Hematopoietic multipotent progenitor cell treated with erythropoietin and hydrocortisone succinate and interleukin-3 and kit ligand, for 4 days (in vitro differentiated cells): ENCODE measurements around the gene CCDC192.
"Not testable (repeated sequence)": the region's sequence is repeated elsewhere in the genome, so short reads cannot be mapped to it uniquely, and the experiment has no call there.

Experiments used
- DNase-seq: peaks from one replicate; pipeline ENCODE4 v3.0.0-alpha.2; 2015

The CCDC192 gene

DNA sequence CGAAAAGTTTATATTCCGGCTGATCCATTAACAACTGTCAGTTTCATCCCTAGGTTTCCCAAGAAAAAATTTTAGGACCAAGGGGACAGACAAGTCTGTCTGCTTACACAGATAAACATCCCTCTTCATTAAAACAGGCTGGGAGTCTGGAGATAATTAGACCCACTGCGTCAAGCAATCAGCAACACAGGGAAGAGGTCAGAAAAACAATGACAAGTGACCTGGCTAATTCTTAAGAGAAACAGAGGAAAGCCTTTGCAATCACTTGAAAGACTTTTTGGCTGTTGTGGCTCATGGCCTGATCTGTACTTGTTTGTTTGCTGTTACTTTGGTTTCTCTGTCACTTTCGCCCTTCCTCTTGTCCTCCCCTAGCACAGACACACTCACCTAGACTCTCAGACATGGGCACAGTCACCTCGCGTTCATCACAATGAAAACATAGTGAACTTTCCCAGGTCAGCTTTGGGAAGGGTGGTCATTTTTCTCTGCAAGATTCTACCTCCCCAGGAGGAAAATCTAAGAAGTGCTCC lies 2.9 kb upstream of the CCDC192 start:
- DNase-seq: no peak

GRCh38 chr5:127702434-127702833 lies 757 bp upstream of the CCDC192 start:
- no peak for DNase-seq

GRCh38 chr5:127705120-127705892 lies 2.1 kb downstream of the CCDC192 start:
- DNase-seq: peak; percentile 83

DNA sequence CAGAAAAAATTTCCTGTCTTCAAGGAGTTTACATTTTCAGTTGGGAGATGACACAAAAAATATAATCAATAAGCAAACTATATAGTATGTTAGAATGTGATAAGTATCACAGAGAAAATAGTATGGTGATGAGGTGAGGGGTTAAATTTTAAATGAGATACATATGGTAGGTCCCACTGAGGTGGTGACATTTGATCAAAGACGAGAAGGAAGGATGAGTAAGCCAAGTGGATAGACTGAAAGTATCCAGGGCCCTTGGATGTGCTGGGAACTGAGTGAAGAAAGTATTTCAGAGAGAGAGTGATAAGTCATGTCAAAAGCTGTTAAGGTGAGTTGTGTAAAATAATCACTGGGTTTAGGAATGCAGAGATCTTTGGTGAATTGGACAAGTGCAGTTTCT lies 3.5 kb downstream of the CCDC192 start:
- no peak for DNase-seq

DNA sequence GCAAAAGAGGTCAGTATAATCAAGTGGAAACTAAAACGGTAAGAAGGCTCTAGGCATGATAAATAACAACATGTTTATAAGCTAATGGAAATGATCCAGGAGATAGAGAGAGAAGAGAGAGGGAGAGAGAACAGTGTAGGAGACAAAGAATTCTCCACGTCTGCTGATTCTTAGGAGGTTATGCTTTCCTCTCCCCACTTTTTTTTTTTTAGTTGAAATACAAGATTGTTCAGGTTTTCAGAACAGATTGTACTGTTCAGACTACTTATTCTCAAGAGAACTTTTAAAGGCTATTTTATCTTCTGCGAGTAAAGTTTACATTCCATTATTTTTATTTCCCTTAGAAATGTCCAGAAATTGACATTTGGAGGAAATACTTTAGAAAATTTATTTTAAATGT lies 4.0 kb downstream of the CCDC192 start:
- DNase-seq: no peak

- not testable (repeated sequence) for DNase-seq
Measured at GRCh38 chr5:127713083-127713482, 9.9 kb downstream of the CCDC192 start.

- no peak for DNase-seq
Measured at GRCh38 chr5:127718181-127718580, 15.0 kb downstream of the CCDC192 start.

- DNase-seq: peak; percentile 75
Measured at GRCh38 chr5:127723571-127723970, 20.4 kb downstream of the CCDC192 start.

- no peak for DNase-seq
Measured at GRCh38 chr5:127725673-127726072, 22.5 kb downstream of the CCDC192 start.

DNA sequence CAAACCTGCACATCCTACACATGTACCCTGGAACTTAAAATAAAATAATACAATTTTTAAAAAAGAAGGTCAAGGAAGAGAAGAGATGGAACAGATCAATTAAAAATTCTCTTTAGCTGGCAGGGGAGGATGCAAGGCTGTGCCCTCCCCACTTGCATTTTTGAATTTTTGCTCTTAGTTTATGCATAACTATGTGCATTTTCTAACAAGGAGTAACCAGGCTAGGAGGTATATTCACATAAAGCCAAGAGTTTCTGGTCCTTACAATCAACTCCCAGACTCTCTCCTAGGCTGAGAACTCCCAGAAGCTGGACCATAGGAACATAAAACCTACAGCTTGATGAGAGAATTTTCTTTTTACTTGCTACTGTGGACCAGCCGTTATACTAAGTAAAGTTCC lies 29.8 kb downstream of the CCDC192 start:
- no peak for DNase-seq

GRCh38 chr5:127739348-127739747 lies 36.2 kb downstream of the CCDC192 start:
- not testable (repeated sequence) for DNase-seq

DNA sequence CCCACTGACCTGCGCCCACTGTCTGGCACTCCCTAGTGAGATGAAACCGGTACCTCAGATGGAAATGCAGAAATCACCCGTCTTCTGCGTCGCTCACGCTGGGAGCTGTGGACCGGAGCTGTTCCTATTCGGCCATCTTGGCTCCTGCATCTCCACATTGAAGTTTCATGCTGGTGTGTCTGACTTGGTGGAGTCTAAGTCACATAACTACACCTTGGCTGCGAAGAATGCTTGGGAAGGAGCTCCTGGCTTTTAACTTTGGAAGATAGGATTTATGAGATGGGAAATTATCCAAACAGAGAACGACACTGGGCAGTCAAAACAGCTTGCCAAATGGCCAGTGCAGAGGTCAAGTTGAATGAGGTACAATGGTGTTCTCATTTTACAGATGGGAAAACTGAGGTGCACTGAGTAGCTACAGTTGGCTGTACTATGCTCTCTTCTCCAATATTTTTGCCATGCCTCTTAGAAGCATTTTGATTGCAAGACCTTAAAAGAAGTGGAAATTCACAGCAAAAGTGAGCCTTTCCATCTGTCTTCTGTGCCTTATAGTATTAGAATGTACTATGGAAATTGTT lies 36.7 kb downstream of the CCDC192 start:
- no peak for DNase-seq

GRCh38 chr5:127741412-127741811 lies 38.2 kb downstream of the CCDC192 start:
- no peak for DNase-seq

- peak; percentile 60 for DNase-seq
Measured at GRCh38 chr5:127744241-127744640, 41.0 kb downstream of the CCDC192 start.

GRCh38 chr5:127746756-127747155 lies 43.6 kb downstream of the CCDC192 start:
- peak; percentile 63 for DNase-seq

- DNase-seq: not testable (repeated sequence)
Measured at GRCh38 chr5:127752503-127753265, 49.5 kb downstream of the CCDC192 start.

DNA sequence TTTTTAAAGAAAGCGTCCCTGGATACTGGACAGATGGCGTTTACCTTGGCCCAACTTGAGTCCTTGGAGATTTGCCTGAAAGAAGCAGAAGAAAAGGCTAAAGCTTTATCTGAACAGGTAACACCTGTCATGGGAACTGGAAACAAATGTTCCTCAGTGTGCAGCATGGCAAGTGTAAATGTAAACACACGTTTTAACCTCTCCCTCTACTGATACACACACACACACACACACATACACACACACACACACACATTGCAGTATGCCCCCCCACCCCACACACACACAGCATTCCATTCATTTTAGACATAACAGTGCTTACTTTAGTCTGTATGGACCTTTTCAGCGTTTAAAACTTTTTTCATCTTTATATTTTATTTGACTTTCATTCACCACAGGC lies 51.1 kb downstream of the CCDC192 start:
- no peak for DNase-seq

DNA sequence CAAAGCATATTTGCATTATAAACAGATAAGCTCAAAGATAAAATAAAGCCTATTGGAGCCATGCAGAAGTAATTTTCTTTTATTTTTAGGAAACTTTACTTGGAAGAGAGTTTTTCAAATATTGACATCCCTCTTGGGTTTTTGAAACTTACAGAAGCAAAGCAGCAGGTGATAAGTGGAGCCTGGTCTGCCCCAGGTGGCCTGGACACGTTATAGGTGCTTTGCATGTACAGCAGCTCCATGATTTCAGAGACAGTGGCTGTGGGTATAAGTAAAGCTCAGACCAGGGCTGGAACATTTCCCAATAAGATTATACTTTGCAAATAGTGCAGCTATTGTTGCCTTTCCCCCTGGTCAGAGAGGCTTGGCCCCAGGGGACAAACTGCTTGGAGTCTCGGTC lies 51.5 kb downstream of the CCDC192 start:
- DNase-seq: no peak

DNA sequence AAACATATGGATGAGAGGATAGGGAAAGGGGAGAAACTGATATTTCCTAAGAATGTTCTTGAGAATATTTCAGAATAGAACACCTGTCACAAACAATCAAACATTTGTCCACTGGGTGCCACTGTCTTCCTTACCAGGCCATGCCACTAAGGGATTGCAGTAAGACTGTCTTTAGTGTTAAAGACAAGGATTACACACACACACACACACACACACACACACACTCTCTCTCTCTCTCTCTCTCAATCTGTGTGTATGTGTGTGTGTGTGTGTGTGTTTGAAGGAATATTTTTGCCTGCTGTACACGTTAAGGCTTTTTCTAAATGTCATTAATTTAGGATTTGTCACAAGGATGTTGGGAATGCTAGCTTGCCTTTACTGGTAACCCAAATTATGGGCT lies 54.4 kb downstream of the CCDC192 start:
- peak; percentile 68 for DNase-seq

DNA sequence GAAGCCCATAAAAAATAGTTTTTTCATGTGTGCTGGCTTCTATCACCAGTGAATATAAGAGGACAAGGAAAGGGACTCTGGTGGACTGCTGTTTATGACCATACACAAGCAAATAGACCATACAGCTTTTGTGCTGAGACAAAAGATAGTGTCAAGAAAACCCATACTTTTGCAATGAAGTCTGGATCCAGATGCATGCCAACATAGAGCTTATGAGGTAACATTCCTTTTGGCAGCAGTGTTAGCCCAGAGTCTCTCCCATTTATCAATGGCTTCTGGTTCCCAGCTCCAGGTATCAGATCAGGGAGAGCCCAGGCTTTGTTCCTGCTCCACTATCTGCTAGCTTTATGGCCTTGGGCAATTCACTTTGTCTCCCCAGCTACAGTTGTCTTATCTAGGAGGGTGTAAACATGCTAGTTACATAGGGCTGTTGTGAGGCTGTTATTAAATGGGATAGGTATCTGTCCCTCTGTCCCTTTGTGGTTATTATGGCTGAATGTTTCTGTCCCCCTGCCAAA lies 55.6 kb downstream of the CCDC192 start:
- peak; percentile 14 for DNase-seq

- no peak for DNase-seq
Measured at GRCh38 chr5:127761869-127762268, 58.7 kb downstream of the CCDC192 start.

DNA sequence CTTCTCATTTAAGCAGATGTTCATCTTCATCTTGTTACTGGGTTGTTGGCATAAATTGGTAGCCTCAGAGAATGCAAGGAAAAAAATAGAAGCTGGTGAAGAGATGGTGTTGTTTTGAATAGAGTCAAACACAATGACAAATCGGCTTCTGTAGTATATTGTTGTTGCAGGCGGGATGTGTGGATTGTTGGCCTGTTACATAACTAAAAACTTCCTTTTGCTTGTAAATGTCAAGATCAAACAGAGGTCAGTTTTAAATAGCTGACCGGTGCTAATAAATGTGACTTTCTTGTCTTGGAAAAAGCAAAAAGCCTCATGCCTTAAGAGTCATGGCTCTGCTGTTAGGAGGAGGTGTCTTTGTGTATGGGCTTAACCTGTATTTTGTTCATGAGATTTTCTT lies 59.2 kb downstream of the CCDC192 start:
- no peak for DNase-seq

DNA sequence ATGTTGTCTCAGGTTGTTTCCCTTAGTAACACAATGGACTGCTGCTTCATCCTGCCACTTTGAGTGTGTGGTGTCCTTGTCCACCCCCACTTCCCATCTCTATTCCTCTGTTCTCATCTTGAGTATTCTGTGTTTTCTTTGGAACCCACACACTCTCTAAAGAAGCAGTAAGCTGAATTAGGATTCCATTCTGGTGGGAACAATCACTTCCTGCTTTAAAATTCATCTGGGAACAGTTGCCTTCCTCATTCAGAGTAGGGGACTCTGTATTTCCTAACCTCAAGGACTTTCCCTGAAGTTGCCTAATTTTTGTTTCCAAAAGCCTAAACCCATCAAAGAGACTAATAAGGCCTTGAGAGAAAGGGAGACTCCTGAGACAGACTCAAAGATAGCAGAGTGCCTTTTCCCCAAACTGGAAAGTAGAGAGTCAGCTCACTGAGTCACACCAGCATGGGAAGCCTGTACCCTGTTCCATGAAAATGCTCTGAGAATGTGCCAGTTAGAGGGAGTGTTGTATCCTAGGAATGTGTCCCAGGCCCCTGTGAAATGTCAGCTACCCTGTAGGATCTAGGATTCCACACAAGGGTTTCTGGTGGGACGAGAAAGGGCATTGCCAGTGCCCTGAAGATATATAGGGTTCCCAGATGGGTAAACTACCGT lies 63.6 kb downstream of the CCDC192 start:
- no peak for DNase-seq
